ENCODE data around the gene RPS6KA6. TPM values are rescaled to one million over a fixed set of nuclear protein-coding genes. Genes with fewer than 3 reads are reported as not detected.

Gene RPS6KA6
- total and polyA plus RNA-seq, 2 of the 13 experiments (the other 11 are each of a cell fraction or from before 2014, with no cell fraction given): not detected

DNA sequence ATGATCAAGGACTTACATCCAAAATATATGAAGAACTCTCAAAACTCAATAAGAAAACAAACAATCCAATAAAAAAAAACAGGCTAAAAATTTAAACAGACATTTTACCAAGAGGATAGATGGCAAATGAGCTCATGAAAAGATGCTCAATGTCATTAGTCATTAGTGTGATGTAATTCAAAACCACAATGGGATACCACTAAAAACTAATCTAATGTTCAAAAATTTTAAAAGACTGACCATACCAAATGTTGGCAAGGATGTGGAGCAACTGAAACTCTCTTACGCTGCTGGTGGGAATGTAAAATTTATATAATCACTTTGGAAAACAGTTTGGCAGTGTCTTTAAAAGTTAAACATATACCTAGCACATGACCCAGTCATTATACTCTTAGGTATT lies 43.7 kb downstream of the RPS6KA6 start (continued):
- TF ChIP-seq, protein P1, sequence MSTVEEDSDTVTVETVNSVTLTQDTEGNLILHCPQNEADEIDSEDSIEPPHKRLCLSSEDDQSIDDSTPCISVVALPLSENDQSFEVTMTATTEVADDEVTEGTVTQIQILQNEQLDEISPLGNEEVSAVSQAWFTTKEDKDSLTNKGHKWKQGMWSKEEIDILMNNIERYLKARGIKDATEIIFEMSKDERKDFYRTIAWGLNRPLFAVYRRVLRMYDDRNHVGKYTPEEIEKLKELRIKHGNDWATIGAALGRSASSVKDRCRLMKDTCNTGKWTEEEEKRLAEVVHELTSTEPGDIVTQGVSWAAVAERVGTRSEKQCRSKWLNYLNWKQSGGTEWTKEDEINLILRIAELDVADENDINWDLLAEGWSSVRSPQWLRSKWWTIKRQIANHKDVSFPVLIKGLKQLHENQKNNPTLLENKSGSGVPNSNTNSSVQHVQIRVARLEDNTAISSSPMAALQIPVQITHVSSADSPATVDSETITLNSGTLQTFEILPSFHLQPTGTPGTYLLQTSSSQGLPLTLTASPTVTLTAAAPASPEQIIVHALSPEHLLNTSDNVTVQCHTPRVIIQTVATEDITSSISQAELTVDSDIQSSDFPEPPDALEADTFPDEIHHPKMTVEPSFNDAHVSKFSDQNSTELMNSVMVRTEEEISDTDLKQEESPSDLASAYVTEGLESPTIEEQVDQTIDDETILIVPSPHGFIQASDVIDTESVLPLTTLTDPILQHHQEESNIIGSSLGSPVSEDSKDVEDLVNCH (CRISPR knock-in tag; IDR thresholded peaks at IDR 0.05): no peak
- no peak for TF ChIP-seq NFE2L1 (CRISPR knock-in tag; IDR thresholded peaks at IDR 0.05; ENCODE audit: borderline replicate concordance)
- TF ChIP-seq ZMYM2 (CRISPR knock-in tag; IDR thresholded peaks at IDR 0.05): no peak
- TF ChIP-seq KLF9 (CRISPR knock-in tag; IDR thresholded peaks at IDR 0.05; ENCODE audit: low read depth): no peak
- TF ChIP-seq ZNF782 (CRISPR knock-in tag; IDR thresholded peaks at IDR 0.05; ENCODE audit: borderline replicate concordance): no peak

DNA sequence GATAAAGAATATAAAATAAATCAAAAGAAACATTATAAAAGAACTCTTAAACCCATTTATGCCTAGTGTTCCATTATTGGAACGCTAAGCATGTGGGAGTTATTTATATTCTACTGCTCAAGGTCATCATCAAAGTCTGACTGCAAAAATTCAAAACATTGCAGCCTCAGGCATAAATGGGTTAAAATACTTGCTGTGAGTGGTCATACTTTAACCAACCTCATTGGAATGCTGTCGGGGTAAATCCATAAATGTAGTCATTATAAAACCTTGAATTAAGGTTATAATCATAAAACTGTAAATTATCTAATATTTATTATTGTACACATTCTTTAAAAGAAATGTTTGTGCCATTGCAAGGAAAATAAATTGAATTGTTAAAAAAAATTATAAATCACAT lies 55.0 kb downstream of the RPS6KA6 start:
- no peak for ATAC-seq
- in situ Hi-C loops (cut with HindIII; ENCODE audit: extremely low pct_ligation_motif_present, low pct_unique_long_range_greater_than_20kb) (no loop called here), intact Hi-C loops (cut with micrococcal nuclease; ENCODE audit: unreplicated experiment) (no loop called here)
- WGBS (ENCODE audit: low lambda C conversion rate): 8% methylated on average over 2 of the region's 2 CpGs
- no peaks in the 10 kb centered on the region for H3K79me2 ChIP-seq (ENCODE audit: insufficient read depth, low read length)
- FAIRE-seq: no peak
- no peak for DNase-seq (ENCODE audit: low spot score)
- no peak overlapping the region for H3K4me2 ChIP-seq (ENCODE audit: low read depth, low read length)
- H3K27me3 ChIP-seq (ENCODE audit: control insufficient read depth in 1 of 2, insufficient read depth in 2 of 2, low read length in 2 of 2): no peaks in the 10 kb centered on the region
- no TSS peak for BruUV-seq (replicated peaks)
- H3K36me3 ChIP-seq (replicated peaks in 1 of 2; ENCODE audit: control insufficient read depth in 1 of 2, insufficient read depth in 2 of 2, low read length in 2 of 2): no peaks in the 10 kb centered on the region
- H2AFZ ChIP-seq (ENCODE audit: low read length): no peak overlapping the region
- H4K20me1 ChIP-seq (ENCODE audit: insufficient read depth, low read length): no peaks in the 10 kb centered on the region
- ChIA-PET CTCF (ENCODE audit: low intra/inter-chr PET ratio, low total read pairs) (no interaction called here), POLR2A (no interaction called here)
- H3K4me3 ChIP-seq (replicated peaks in 1 of 3; ENCODE audit: insufficient read depth in 1 of 3, low read depth in 2 of 3, low read length in 3 of 3): no peak overlapping the region
- no peaks in the 10 kb centered on the region for H3K4me1 ChIP-seq (ENCODE audit: insufficient read depth, low read length)
- H3K9me3 ChIP-seq (ENCODE audit: low read length): no peaks in the 10 kb centered on the region
- no peak overlapping the region for H3K9ac ChIP-seq (ENCODE audit: insufficient read depth, low read depth, low read length)
- no peak overlapping the region for H3K27ac ChIP-seq (ENCODE audit: extremely low read length, insufficient read depth, low read length)
- TF ChIP-seq ZNF772 (CRISPR knock-in tag; IDR thresholded peaks at IDR 0.05): no peak
- TF ChIP-seq CREB3 (CRISPR knock-in tag; IDR thresholded peaks at IDR 0.05): no peak
- no peak for TF ChIP-seq ADNP (CRISPR knock-in tag; IDR thresholded peaks at IDR 0.05)
- TF ChIP-seq, protein P2, sequence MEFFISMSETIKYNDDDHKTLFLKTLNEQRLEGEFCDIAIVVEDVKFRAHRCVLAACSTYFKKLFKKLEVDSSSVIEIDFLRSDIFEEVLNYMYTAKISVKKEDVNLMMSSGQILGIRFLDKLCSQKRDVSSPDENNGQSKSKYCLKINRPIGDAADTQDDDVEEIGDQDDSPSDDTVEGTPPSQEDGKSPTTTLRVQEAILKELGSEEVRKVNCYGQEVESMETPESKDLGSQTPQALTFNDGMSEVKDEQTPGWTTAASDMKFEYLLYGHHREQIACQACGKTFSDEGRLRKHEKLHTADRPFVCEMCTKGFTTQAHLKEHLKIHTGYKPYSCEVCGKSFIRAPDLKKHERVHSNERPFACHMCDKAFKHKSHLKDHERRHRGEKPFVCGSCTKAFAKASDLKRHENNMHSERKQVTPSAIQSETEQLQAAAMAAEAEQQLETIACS (CRISPR knock-in tag; IDR thresholded peaks at IDR 0.05): no peak
